Epithelial cell of proximal tubule (primary cell): Measurements from ENCODE around the gene SORCS2. TPM values are rescaled to one million over a fixed set of nuclear protein-coding genes. Genes with fewer than 3 reads are reported as not detected.

ENCODE experiments used
- DNase-seq: peaks from one replicate; pipeline ENCODE4 v3.0.0-alpha.2; 2011; ENCODE audit warnings: low read depth
- H3K4me3 ChIP-seq: 2 replicates; pipeline ENCODE4 v1.5.1; 2011; ENCODE audit warnings: low read depth, mild to moderate bottlenecking, low read length
- CTCF ChIP-seq: conservative IDR thresholded peaks from 2 replicates; pipeline ENCODE4 v1.5.1; 2012; ENCODE audit warnings: low read depth, mild to moderate bottlenecking, low read length
- total RNA-seq: library from RNA; depleted of rRNA; stranded (reverse); fragments of >200 nt; gene quantifications from 2 replicates; pipeline ENCODE4 v1.2.3, GENCODE V29; 2015

The SORCS2 gene
- total RNA-seq, 1 donor from 2014 or later, result 0.29 TPM

GRCh38 chr4:7353046-7353790 lies 160.9 kb downstream of the SORCS2 start:
- H3K4me3 ChIP-seq, result no peak overlapping the region
- DNase-seq, result no peak
- no peak for TF ChIP-seq CTCF

- H3K4me3 ChIP-seq, result no peak overlapping the region
- no peak for TF ChIP-seq CTCF
- no peak for DNase-seq
Observed at GRCh38 chr4:7353846-7354610, 161.7 kb downstream of the SORCS2 start.

- no peak overlapping the region for H3K4me3 ChIP-seq
- no peak for TF ChIP-seq CTCF
- no peak for DNase-seq
Observed at GRCh38 chr4:7354927-7355326, 162.6 kb downstream of the SORCS2 start.

- no peak for DNase-seq
- TF ChIP-seq CTCF, result no peak
- no peak overlapping the region for H3K4me3 ChIP-seq
Observed at GRCh38 chr4:7355795-7356194, 163.5 kb downstream of the SORCS2 start.

- no peak for DNase-seq
- TF ChIP-seq CTCF, result no peak
- no peak overlapping the region for H3K4me3 ChIP-seq
Observed at GRCh38 chr4:7356667-7357310, 164.5 kb downstream of the SORCS2 start.

- DNase-seq, result no peak
- no peak for TF ChIP-seq CTCF
- H3K4me3 ChIP-seq, result no peak overlapping the region
Observed at GRCh38 chr4:7357323-7357722, 165.0 kb downstream of the SORCS2 start.
